Activated T-cell treated with anti-CD3 and anti-CD28 coated beads for 48 hours (primary cell): ENCODE data around the gene YIPF5.

ENCODE experiments used
- DNase-seq: peaks from one replicate; pipeline ENCODE4 v3.0.0-alpha.2; 2020; ENCODE audit warnings: low read depth

Gene YIPF5

DNA sequence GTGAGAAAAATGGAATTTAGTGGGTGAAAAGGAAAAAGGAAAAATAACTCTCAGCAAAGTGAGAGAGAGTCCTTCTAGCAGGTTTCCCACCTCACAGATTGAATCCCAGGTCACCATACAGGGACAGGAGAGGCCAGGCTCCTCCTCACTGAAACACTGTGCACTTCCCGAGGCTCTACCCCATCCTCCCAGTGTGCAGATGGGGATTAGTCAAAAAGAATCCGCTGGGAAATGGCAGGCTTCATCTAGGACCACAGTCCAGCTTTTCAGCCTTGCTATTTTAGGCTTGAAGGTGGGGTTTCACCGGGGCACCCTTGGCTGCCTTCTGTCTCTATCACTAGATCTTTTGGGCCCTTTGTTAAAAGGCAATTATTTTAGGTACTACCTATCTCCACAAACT, 47.8 kb downstream of the YIPF5 start:
- DNase-seq = no peak

DNA sequence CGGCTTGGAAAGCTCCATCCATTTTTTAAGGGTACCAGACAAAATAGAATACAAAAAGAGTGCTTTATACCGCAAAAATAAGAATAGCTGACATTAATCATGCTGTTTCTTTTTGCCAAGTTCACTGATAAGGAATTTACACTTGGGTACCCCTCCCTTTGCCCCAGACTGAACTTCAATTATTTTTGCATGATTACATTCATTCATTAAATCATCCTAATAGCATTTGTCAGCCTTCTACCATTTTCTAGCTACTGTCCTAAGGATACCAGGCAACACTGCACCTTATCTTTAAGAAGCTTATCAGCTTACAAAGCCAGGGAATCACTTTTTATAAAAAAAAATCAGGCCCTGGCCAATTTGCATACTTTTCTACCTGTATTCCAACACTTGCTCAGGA, 48.4 kb downstream of the YIPF5 start:
- DNase-seq = no peak

DNA sequence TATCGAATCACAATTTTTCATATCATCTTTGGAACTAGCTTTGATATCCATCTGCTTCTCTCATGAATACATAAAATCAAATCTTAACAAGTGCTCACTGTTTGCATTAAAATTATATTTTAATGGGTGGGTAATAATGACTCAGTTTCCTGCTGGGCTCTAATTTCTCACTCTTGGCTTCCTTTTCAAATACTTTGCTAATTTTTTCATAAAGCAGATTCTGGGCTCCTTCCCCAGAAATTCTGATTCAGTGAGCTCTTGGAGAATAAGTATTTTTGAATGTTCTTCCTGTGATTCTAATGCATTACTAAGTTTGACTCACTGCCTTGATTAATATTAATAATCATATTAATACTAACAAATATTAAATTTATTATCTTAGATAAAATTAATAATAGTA, 48.9 kb downstream of the YIPF5 start:
- no peak for DNase-seq

DNA sequence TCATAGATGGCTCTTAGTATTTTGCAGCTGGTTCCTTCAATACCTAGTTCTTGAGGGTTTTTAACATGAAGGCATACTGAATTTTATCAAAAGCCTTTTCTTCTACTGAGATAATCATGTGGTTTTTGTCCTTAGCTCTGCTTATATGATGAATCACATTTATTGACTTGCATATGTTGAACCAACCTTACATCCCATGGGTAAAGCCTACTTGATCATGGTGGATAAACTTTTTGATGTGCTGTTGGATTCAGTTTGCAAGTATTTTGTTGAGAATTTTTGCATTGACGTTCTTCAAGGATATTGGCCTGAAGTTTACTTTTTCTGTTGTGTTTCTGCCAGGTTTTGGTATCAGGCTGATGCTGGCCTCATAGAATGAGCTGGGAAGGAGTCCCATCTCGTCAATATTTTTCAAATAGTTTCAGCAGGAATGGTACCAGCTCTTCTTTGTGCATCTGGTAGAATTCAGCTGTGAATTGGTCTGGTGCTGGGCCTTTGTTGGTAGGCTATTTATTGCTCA, 49.7 kb downstream of the YIPF5 start:
- no peak for DNase-seq

DNA sequence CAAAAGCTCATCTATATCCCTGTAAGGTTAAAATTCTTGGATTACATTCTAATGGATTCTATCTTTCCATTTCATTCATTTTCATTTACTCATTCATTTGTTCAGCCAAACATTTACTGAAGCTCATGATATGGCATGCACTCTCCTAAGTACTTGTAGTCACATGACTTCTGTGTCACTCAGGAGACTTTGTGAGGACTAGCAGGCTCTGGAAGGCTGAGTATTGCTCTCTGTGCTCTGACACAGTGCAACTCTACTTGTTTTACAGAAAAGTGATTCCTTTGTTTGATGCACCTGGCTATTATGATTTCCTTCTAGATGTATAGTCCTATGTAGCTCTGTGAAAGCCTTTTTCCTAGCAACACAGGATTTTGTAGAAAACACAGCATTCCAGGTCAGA, 53.0 kb downstream of the YIPF5 start:
- no peak for DNase-seq

DNA sequence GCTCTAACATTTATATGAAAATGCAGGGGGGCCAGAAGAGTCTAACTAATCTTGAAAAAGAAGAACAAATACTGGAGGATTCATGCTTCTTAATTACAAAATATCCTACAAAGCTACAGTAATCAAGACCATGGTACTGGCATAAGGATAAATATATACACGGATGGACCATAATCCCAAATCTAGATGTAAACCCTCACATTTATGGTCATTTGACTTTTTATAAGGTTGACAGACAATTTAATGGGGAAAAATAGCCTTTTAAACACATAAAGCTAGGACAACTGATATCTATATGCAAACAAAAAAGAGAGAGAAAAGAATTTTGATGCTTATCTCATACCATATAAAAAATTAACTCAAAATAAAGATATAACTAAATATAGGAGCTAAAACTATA, 55.9 kb downstream of the YIPF5 start:
- no peak for DNase-seq
